ENCODE results near the gene KRTAP4-4.
"Not testable (repeated sequence)": the region's sequence is repeated elsewhere in the genome, so short reads cannot be mapped to it uniquely, and the experiment has no call there.

- TF ChIP-seq YY1 (IDR thresholded peaks at IDR 0.05; ENCODE audit: low read depth, low read length); CBX5 (IDR thresholded peaks at IDR 0.05; ENCODE audit: low read depth, low read length); EP300 (IDR thresholded peaks at IDR 0.05; ENCODE audit: borderline replicate concordance in 1 of 2, low read depth in 2 of 2, low read length in 2 of 2); CREB1 (IDR thresholded peaks at IDR 0.05): not testable (repeated sequence)
- TF ChIP-seq, protein P1, sequence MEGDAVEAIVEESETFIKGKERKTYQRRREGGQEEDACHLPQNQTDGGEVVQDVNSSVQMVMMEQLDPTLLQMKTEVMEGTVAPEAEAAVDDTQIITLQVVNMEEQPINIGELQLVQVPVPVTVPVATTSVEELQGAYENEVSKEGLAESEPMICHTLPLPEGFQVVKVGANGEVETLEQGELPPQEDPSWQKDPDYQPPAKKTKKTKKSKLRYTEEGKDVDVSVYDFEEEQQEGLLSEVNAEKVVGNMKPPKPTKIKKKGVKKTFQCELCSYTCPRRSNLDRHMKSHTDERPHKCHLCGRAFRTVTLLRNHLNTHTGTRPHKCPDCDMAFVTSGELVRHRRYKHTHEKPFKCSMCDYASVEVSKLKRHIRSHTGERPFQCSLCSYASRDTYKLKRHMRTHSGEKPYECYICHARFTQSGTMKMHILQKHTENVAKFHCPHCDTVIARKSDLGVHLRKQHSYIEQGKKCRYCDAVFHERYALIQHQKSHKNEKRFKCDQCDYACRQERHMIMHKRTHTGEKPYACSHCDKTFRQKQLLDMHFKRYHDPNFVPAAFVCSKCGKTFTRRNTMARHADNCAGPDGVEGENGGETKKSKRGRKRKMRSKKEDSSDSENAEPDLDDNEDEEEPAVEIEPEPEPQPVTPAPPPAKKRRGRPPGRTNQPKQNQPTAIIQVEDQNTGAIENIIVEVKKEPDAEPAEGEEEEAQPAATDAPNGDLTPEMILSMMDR (IDR thresholded peaks at IDR 0.05; ENCODE audit: control extremely low read depth in 1 of 3, insufficient read depth in 1 of 3, low read depth in 1 of 3, low read length in 3 of 3) = not testable (repeated sequence)
These were observed 358 bp downstream of the KRTAP4-4 start for GRCh38 chr17:41160190-41160589.

Data from H1 (cell line).